ENCODE results near the gene HTATIP2. TPM values are rescaled to one million over a fixed set of nuclear protein-coding genes. Genes with fewer than 3 reads are reported as not detected.
A peak's percentile ranks its signal among the peaks of the same experiment; 100 is the strongest.

HTATIP2 gene
- total RNA-seq: 10 to 100 TPM; 31.2 to 55.3 (median 46.7) TPM
- 10 to 100 TPM; 37.7 to 86.0 (median 62.7) TPM for polyA plus RNA-seq
- long read RNA-seq, donor 1, partial matches to known transcripts: 0 of 4 reads
- long read RNA-seq, donor 1, other reads (novel, unspliced or antisense): 0 of 4 reads
- long read RNA-seq, donor 2, transcript HTATIP2-209 (3 exons, 1,562 nt): major isoform, 7 of 13 reads
- long read RNA-seq, donor 2, partial matches to known transcripts: 0 of 13 reads
- long read RNA-seq, donor 2, other reads (novel, unspliced or antisense): 0 of 13 reads
- long read RNA-seq, donor 3, partial matches to known transcripts: 0 of 3 reads
- long read RNA-seq, donor 3, other reads (novel, unspliced or antisense): 0 of 3 reads
- long read RNA-seq, donor 4, partial matches to known transcripts: 0 of 1 reads
- long read RNA-seq, donor 4, other reads (novel, unspliced or antisense): 0 of 1 reads
- long read RNA-seq, donor 5, partial matches to known transcripts: 0 of 2 reads
- long read RNA-seq, donor 5, other reads (novel, unspliced or antisense): 0 of 2 reads
- long read RNA-seq, donor 6, transcript HTATIP2-209 (3 exons, 1,562 nt): major isoform, 16 of 34 reads
- long read RNA-seq, donor 6, transcript HTATIP2-201 (6 exons, 1,477 nt): minor isoform, 10 of 34 reads
- long read RNA-seq, donor 6, partial matches to known transcripts: 0 of 34 reads
- long read RNA-seq, donor 6, other reads (novel, unspliced or antisense): 0 of 34 reads
- long read RNA-seq, donor 7, transcript HTATIP2-201 (6 exons, 1,477 nt): major isoform, 5 of 13 reads
- long read RNA-seq, donor 7, partial matches to known transcripts: 6 of 13 reads
- long read RNA-seq, donor 7, other reads (novel, unspliced or antisense): 0 of 13 reads
- long read RNA-seq, donor 8, partial matches to known transcripts: 0 of 8 reads
- long read RNA-seq, donor 8, other reads (novel, unspliced or antisense): 0 of 8 reads
- long read RNA-seq, donor 9, partial matches to known transcripts: 0 of 5 reads
- long read RNA-seq, donor 9, other reads (novel, unspliced or antisense): 0 of 5 reads
- long read RNA-seq, donor 10, partial matches to known transcripts: 0 of 3 reads
- long read RNA-seq, donor 10, other reads (novel, unspliced or antisense): 0 of 3 reads

DNA sequence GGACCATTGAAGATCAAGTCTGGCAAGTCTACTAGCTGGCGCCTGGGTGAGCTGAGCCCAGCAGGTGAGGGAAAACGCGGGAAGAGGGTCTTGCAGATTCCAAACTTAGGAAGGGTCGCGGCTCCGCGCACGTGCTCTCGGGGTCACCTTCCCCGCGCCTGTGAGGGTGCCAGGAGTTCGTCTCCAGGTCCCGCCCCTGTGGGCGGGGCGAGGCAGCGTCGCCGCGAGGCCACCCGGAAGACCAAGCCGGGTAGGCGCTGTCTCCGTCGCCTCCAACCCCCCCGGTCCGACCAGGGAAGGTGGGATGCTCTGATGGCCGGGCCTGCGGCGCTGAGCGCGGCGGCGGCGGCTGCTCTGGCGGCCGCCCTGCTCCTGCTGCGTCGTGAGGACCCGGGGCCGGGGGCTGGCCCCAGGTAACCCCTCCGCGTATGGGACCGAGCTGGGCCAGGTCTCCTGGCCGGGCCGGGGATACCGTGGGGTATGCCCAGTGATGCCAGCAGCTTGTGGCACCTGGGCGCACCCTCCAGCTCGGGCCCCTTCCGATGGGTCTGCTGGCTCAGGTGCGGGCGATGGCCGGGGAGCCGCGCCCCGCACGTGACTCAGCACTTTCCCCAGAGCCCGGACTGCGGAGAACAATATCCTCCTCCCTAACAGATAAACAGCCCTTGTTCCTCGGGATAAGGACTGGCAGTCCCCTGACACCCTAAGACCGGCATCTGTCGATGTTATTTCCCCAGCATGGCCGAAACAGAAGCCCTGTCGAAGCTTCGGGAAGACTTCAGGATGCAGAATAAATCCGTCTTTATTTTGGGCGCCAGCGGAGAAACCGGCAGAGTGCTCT, at the start of gene HTATIP2:
HTATIP2 (plus strand) TSS at position 215 of the 841 bp plus-strand sequence; CDS start at position 739, 524 bp downstream.
- H3K9me3 ChIP-seq: no peaks in the 10 kb centered on the region
- TF ChIP-seq EP300 (IDR thresholded peaks at IDR 0.05) (peak; percentile 43), POLR2AphosphoS5 (IDR thresholded peaks at IDR 0.05) (peak in 2 of 3 donors; percentile 74 to 77), POLR2A (IDR thresholded peaks at IDR 0.05) (peak in 1 of 4 donors; percentile 30)
- TF ChIP-seq, protein P1, sequence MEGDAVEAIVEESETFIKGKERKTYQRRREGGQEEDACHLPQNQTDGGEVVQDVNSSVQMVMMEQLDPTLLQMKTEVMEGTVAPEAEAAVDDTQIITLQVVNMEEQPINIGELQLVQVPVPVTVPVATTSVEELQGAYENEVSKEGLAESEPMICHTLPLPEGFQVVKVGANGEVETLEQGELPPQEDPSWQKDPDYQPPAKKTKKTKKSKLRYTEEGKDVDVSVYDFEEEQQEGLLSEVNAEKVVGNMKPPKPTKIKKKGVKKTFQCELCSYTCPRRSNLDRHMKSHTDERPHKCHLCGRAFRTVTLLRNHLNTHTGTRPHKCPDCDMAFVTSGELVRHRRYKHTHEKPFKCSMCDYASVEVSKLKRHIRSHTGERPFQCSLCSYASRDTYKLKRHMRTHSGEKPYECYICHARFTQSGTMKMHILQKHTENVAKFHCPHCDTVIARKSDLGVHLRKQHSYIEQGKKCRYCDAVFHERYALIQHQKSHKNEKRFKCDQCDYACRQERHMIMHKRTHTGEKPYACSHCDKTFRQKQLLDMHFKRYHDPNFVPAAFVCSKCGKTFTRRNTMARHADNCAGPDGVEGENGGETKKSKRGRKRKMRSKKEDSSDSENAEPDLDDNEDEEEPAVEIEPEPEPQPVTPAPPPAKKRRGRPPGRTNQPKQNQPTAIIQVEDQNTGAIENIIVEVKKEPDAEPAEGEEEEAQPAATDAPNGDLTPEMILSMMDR (IDR thresholded peaks at IDR 0.05): no peak
- H3K27ac ChIP-seq: peak within 1 kb of the TSS; percentile 83 to 97 (median 93)
- H3K36me3 ChIP-seq: peaks cover 0 to 6% (median 2%) of the 10 kb centered on the region in 4 donors
- DNase-seq: peak; percentile 73 to 82
- H3K27me3 ChIP-seq: no peaks in the 10 kb centered on the region
- peak within 1 kb of the TSS; percentile 70 to 89 (median 82) for H3K4me3 ChIP-seq
- H3K4me1 ChIP-seq: peaks cover 23 to 50% (median 35%) of the 10 kb centered on the region in 4 donors
- intact Hi-C loops (cut with DNase I; ENCODE audit: low total_unique reads): no loop called here
- WGBS, 5 donors: 1 to 7% (median 2%) methylated on average over 6 to 68 of the region's 68 CpGs

DNA sequence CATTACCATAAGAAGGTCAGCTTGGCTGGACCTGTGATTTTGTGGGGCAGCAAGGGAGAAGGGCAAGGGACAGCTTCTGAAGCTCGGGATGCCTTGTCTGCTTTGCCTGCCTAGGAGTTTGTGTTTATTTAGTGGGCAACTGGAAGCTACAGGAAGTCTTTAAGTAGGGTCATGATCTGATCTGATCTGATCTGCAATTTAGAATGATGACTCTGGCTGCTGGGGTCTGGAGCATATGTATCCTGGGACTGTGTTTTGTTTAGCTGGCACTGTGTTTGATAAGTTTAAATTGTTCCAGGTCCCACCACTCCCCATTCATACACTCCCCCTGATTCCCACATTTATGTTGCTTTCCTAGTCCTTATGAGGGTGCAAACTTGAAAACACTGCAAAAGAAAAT, 47.7 kb upstream of the HTATIP2 start:
- H3K9me3 ChIP-seq: no peaks in the 10 kb centered on the region
- no peak for DNase-seq
- H3K27me3 ChIP-seq: peaks cover 0 to 6% (median 0%) of the 10 kb centered on the region in 3 donors
- H3K36me3 ChIP-seq: no peaks in the 10 kb centered on the region
- H3K27ac ChIP-seq: no peak overlapping the region
- 13 to 25% (median 13%) methylated on average over 1 of the region's 1 CpG for WGBS, 5 donors
- H3K4me3 ChIP-seq: no peak overlapping the region
- TF ChIP-seq, protein P1 (IDR thresholded peaks at IDR 0.05): no peak
- no peak for TF ChIP-seq POLR2AphosphoS5 (IDR thresholded peaks at IDR 0.05)
- TF ChIP-seq POLR2A (IDR thresholded peaks at IDR 0.05): no peak
- TF ChIP-seq EP300 (IDR thresholded peaks at IDR 0.05): no peak
- intact Hi-C loops (cut with DNase I; ENCODE audit: low total_unique reads): no loop called here
- no peaks in the 10 kb centered on the region for H3K4me1 ChIP-seq

DNA sequence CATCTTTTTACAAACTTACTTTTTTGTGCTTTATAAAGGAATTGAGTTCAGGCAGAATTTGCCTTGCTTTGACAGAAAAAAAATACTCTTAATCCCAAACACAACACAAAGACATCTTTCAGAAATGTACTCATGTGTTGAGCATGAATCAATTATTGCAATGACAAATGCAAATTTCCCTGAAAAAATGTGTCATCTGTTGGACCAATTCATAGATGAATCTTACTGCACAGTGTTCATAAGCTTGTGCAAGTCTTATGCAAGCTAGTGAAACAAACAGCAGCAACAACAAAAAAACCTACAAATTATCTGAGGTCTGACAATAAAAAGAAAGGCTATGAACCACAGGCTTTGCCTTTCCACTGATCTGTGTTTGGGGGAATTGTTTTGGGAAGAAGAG, 42.3 kb upstream of the HTATIP2 start:
- Histone ChIP-seq H3K4me1 (no peaks in the 10 kb centered on the region), H3K27me3 (no peaks in the 10 kb centered on the region), H3K27ac (no peak overlapping the region), H3K4me3 (no peak overlapping the region), H3K36me3 (no peaks in the 10 kb centered on the region), H3K9me3 (no peaks in the 10 kb centered on the region)
- intact Hi-C loops (cut with DNase I; ENCODE audit: low total_unique reads): no loop called here
- TF ChIP-seq, protein P1 (IDR thresholded peaks at IDR 0.05): no peak
- no peak for TF ChIP-seq POLR2AphosphoS5 (IDR thresholded peaks at IDR 0.05)
- no peak for TF ChIP-seq EP300 (IDR thresholded peaks at IDR 0.05)
- TF ChIP-seq POLR2A (IDR thresholded peaks at IDR 0.05): no peak
- DNase-seq: no peak

All from stomach (tissue), 19 donors.